HCT116 (cell line): ENCODE measurements around the gene ACOT6. TPM values are rescaled to one million over a fixed set of nuclear protein-coding genes. Genes with fewer than 3 reads are reported as not detected.

Source experiments
- ATAC-seq: fragments of 200-7000 bp; cut with Tn5 transposase; 2 replicates; pipeline ENCODE4 v1.9.1; 2020; ENCODE audit warnings: mild to moderate bottlenecking, moderate library complexity
- BruUV-seq: library from RNA; stranded (reverse); fragments of 400-500 nt; replicated peaks from 2 replicates; lab custom pipeline; 2021; lab: Mats Ljungman, UMichigan
- CTCF ChIA-PET: fragments of 300-600 bp; sonication (Branson Sonifier 250); formaldehyde crosslinking; loops from one replicate; lab custom pipeline; 2021; ENCODE audit warnings: antibody characterized with exemption; lab: Charles Lee
- POLR2A ChIA-PET: fragments of 300-600, 350-600 bp; sonication (Branson Sonifier 250); formaldehyde crosslinking; loops from one replicate; lab custom pipeline; 2021; ENCODE audit warnings: antibody characterized with exemption; lab: Charles Lee
- RAD21 ChIA-PET, 2 experiments: fragments of 300-600 bp; sonication (Branson Sonifier 250); formaldehyde crosslinking; loops; one replicate each; lab custom pipeline; 2023; ENCODE audit warnings: low total read pairs in 2 of 2; ENCODE audit not compliant: uncharacterized antibody in 2 of 2, unreplicated experiment in 2 of 2, low non-redundant PET in 1 of 2; lab: Charles Lee
- DNase-seq: peaks from one replicate; pipeline ENCODE4 v3.0.0-alpha.2; 2010; ENCODE audit warnings: low read depth, low spot score
- H2AFZ ChIP-seq: fragments of 200-600 bp; shearing (Covaris generic), sonication (generic); 2 replicates; pipeline ENCODE4 v1.6.1; 2017; ENCODE audit warnings: low read depth, mixed run types, mixed read lengths, antibody characterized with exemption, low read length; ENCODE audit not compliant: poor library complexity, severe bottlenecking
- H3K27ac ChIP-seq: 2 replicates; pipeline ENCODE4 v1.5.1; 2012; ENCODE audit warnings: low read depth, low read length
- H3K27me3 ChIP-seq: fragments of 200-600 bp; sonication (generic); 2 replicates; pipeline ENCODE4 v1.6.1; 2016; ENCODE audit warnings: mixed run types, low read length, mixed read lengths; ENCODE audit not compliant: insufficient read depth
- H3K36me3 ChIP-seq, 2 experiments: fragments of 200-500 bp in 1 of 2; fragments of 200-600 bp in 1 of 2; sonication (Bioruptor generic) in 1 of 2; sonication (generic) in 1 of 2; 2 replicates each; pipeline versions ENCODE4 v1.5.1 to v1.6.1; 2014 to 2016; ENCODE audit warnings: low read length in 2 of 2, inconsistent platforms in 1 of 2, mixed read lengths in 1 of 2, mixed run types in 1 of 2; ENCODE audit not compliant: insufficient read depth in 2 of 2, control insufficient read depth in 1 of 2
- H3K4me1 ChIP-seq, 2 experiments: fragments of 200-600 bp in 1 of 2; sonication (generic) in 1 of 2; 2 replicates each; pipeline versions ENCODE4 v1.5.1 to v1.6.1; 2012 to 2017; ENCODE audit warnings: low read length in 2 of 2, inconsistent platforms in 1 of 2, mild to moderate bottlenecking in 1 of 2, mixed read lengths in 1 of 2, mixed run types in 1 of 2, moderate library complexity in 1 of 2; ENCODE audit not compliant: insufficient read depth in 2 of 2, control insufficient read depth in 1 of 2
- H3K4me2 ChIP-seq: fragments of 200-600 bp; sonication (generic); 2 replicates; pipeline ENCODE4 v1.6.1; 2017; ENCODE audit warnings: mixed run types, low read length, mixed read lengths
- H3K4me3 ChIP-seq, 2 experiments: fragments of 200-600 bp in 1 of 2; sonication (generic) in 1 of 2; replicated peaks in 1 of 2; 2 replicates each; pipeline ENCODE4 v1.5.1; 2011 to 2016; ENCODE audit warnings: low read length in 2 of 2, control low read depth in 1 of 2, low read depth in 1 of 2, mild to moderate bottlenecking in 1 of 2, mixed read lengths in 1 of 2, mixed run types in 1 of 2
- H3K79me2 ChIP-seq: fragments of 200-600 bp; sonication (generic); 2 replicates; pipeline ENCODE4 v1.6.1; 2017; ENCODE audit warnings: mild to moderate bottlenecking, mixed run types, low read length, moderate library complexity, mixed read lengths; ENCODE audit not compliant: insufficient read depth
- H3K9ac ChIP-seq: fragments of 200-600 bp; sonication (generic); 2 replicates; pipeline ENCODE4 v1.6.1; 2016; ENCODE audit warnings: low read length, mixed read lengths
- H3K9me2 ChIP-seq: fragments of 200-600 bp; sonication (generic), shearing (Covaris generic); 2 replicates; pipeline ENCODE4 v1.6.1; 2017; ENCODE audit warnings: mixed run types, mild to moderate bottlenecking, moderate library complexity; ENCODE audit not compliant: insufficient read depth
- H3K9me3 ChIP-seq, 2 experiments: fragments of 200-500 bp in 1 of 2; fragments of 200-600 bp in 1 of 2; sonication (Bioruptor generic) in 1 of 2; sonication (generic) in 1 of 2; 2 replicates each; pipeline ENCODE4 v1.6.1; 2014 to 2017; ENCODE audit warnings: low read length in 2 of 2, mixed read lengths in 2 of 2, inconsistent platforms in 1 of 2, low read depth in 1 of 2, mild to moderate bottlenecking in 1 of 2, mixed run types in 1 of 2, moderate library complexity in 1 of 2; ENCODE audit not compliant: control insufficient read depth in 1 of 2, insufficient read depth in 1 of 2
- H4K20me1 ChIP-seq: fragments of 200-600 bp; sonication (generic), shearing (Covaris generic); 2 replicates; pipeline ENCODE4 v1.6.1; 2017; ENCODE audit warnings: mixed run types, mild to moderate bottlenecking, moderate library complexity; ENCODE audit not compliant: insufficient read depth
- CBX3 ChIP-seq: IDR thresholded peaks from 2 replicates; pipeline ENCODE4 v1.6.1; 2012; ENCODE audit warnings: low read depth
- CTCF ChIP-seq, 3 experiments: fragments of 200-600 bp in 1 of 3; sonication (generic) in 1 of 3; IDR thresholded peaks in 2 of 3; conservative IDR thresholded peaks in 1 of 3; 2 replicates each; pipeline ENCODE4 v1.5.1; 2012 to 2017; ENCODE audit warnings: low read depth in 2 of 3, low read length in 2 of 3, antibody characterized with exemption in 1 of 3, borderline replicate concordance in 1 of 3, control low read depth in 1 of 3, mild to moderate bottlenecking in 1 of 3, mixed read lengths in 1 of 3, mixed run types in 1 of 3, moderate library complexity in 1 of 3; ENCODE audit not compliant: insufficient read depth in 1 of 3
- EZH2 ChIP-seq: fragments of 200-600 bp; sonication (generic); IDR thresholded peaks from 2 replicates; pipeline ENCODE4 v1.6.1; 2017; ENCODE audit warnings: antibody characterized with exemption, mixed run types
- FOSL1 ChIP-seq: IDR thresholded peaks from 2 replicates; pipeline ENCODE4 v1.6.1; 2012; ENCODE audit warnings: low read depth
- MAX ChIP-seq: IDR thresholded peaks from 2 replicates; pipeline ENCODE4 v1.6.1; 2012
- POLR2AphosphoS5 ChIP-seq: IDR thresholded peaks from 2 replicates; pipeline ENCODE4 v1.6.1; 2011; ENCODE audit warnings: mild to moderate bottlenecking, low read depth, low read length, moderate library complexity
- SIN3A ChIP-seq: IDR thresholded peaks from 2 replicates; pipeline ENCODE4 v1.6.1; 2012; ENCODE audit warnings: low read depth
- ZBTB33 ChIP-seq: IDR thresholded peaks from 2 replicates; pipeline ENCODE4 v1.6.1; 2011; ENCODE audit warnings: mild to moderate bottlenecking, low read length, moderate library complexity; ENCODE audit not compliant: insufficient replicate concordance; ENCODE audit errors: extremely low read depth
- ZNF274 ChIP-seq: fragments of 200-500 bp; sonication (Bioruptor generic); IDR thresholded peaks from 2 replicates; pipeline ENCODE4 v1.6.1; 2014; ENCODE audit warnings: mild to moderate bottlenecking, low read depth, low read length, inconsistent platforms
- intact Hi-C: fragments of 100-400 bp; cut with micrococcal nuclease; formaldehyde crosslinking; loops from 2 replicates; pipeline ENCODE4 v1.10.0; 2022
- total RNA-seq: library from RNA; stranded (reverse); gene quantifications from one replicate; pipeline ENCODE4 v1.2.1, GENCODE V29; 2021; ENCODE audit not compliant: unreplicated experiment

The ACOT6 gene
- total RNA-seq, 1 experiment from 2014 or later: not detected

GRCh38 chr14:73599499-73599898 lies 12.8 kb upstream of the ACOT6 start (continued):
- TF ChIP-seq POLR2AphosphoS5 (no peak), CTCF (IDR thresholded peaks at IDR 0.05 in 2 of 3, conservative IDR thresholded peaks at IDR 0.05 in 1 of 3; ENCODE audit: borderline replicate concordance in 1 of 3, insufficient read depth in 1 of 3, low read depth in 2 of 3, low read length in 2 of 3) (no peak), ZBTB33 (no peak)
- TF ChIP-seq, all 23 proteins: peak for 0

GRCh38 chr14:73602994-73603393 lies 9.3 kb upstream of the ACOT6 start:
- Histone ChIP-seq H4K20me1 (no peaks in the 10 kb centered on the region), H3K27me3 (no peaks in the 10 kb centered on the region), H3K4me3 (no peak overlapping the region), H3K4me1 (peaks cover 0 to 16% of the 10 kb centered on the region in 2 experiments; a peak in 2 of 4 replicates), H2AFZ (peak overlapping the region; percentile 84), H3K79me2 (no peaks in the 10 kb centered on the region), H3K9ac (no peak overlapping the region), H3K4me2 (peak overlapping the region; percentile 3; the same call in 1 of the 2 replicates), H3K9me2 (no peaks in the 10 kb centered on the region), H3K36me3 (no peaks in the 10 kb centered on the region), H3K27ac (no peak overlapping the region), H3K9me3 (no peaks in the 10 kb centered on the region)
- ATAC-seq: no peak
- intact Hi-C loops: no loop called here
- ChIA-PET POLR2A (no interaction called here), RAD21 (no interaction called here), CTCF (no interaction called here)
- no peak for TF ChIP-seq FOSL1
- no peak for TF ChIP-seq SIN3A
- TF ChIP-seq EZH2: no peak
- TF ChIP-seq ZNF274: no peak
- TF ChIP-seq CBX3: no peak
- TF ChIP-seq CTCF (IDR thresholded peaks at IDR 0.05 in 2 of 3, conservative IDR thresholded peaks at IDR 0.05 in 1 of 3; ENCODE audit: borderline replicate concordance in 1 of 3, insufficient read depth in 1 of 3, low read depth in 2 of 3, low read length in 2 of 3): no peak
- no peak for TF ChIP-seq MAX
- no TSS peak for BruUV-seq
- no peak for DNase-seq
